Keratinocyte (primary cell): Measurements from ENCODE around the gene FBP1. TPM values are rescaled to one million over a fixed set of nuclear protein-coding genes. Genes with fewer than 3 reads are reported as not detected.
A peak's percentile ranks its signal among the peaks of the same experiment; 100 is the strongest.

ENCODE experiments used
- DNase-seq: peaks from one replicate; pipeline ENCODE4 v3.0.0-alpha.2; 2011; ENCODE audit warnings: low read depth, missing footprints, low spot score
- FAIRE-seq: peaks from 2 replicates; lab custom pipeline; 2011; peaks lifted over from hg19 to GRCh38; lab: Jason Lieb, UNC
- H2AFZ ChIP-seq: 2 replicates; pipeline ENCODE4 v1.6.0; 2012; ENCODE audit warnings: low read length, control low read depth, inconsistent platforms; ENCODE audit not compliant: control insufficient read depth
- H3K27ac ChIP-seq: 2 replicates; pipeline ENCODE4 v1.5.1; 2011; ENCODE audit warnings: low read length; ENCODE audit not compliant: control insufficient read depth, insufficient read depth
- H3K27me3 ChIP-seq: 3 replicates; pipeline ENCODE4 v1.6.0; 2011; ENCODE audit warnings: low read length; ENCODE audit not compliant: control insufficient read depth, insufficient read depth; ENCODE audit errors: extremely low read depth
- H3K36me3 ChIP-seq, 2 experiments: 2 replicates in 1 of 2; 3 replicates in 1 of 2; pipeline ENCODE4 v1.5.1; 2011; ENCODE audit warnings: low read length in 2 of 2, mild to moderate bottlenecking in 1 of 2; ENCODE audit not compliant: control insufficient read depth in 2 of 2, insufficient read depth in 2 of 2; ENCODE audit errors: extremely low read depth in 1 of 2
- H3K4me1 ChIP-seq: 3 replicates; pipeline ENCODE4 v1.5.1; 2011; ENCODE audit warnings: low read length; ENCODE audit not compliant: control insufficient read depth, insufficient read depth; ENCODE audit errors: extremely low read depth
- H3K4me2 ChIP-seq: 3 replicates; pipeline ENCODE4 v1.6.0; 2011; ENCODE audit warnings: low read depth, low read length; ENCODE audit not compliant: control insufficient read depth, insufficient read depth; ENCODE audit errors: extremely low read depth
- H3K4me3 ChIP-seq, 3 experiments: fragments of 200-600 bp in 1 of 3; sonication (generic) in 1 of 3; 2 replicates in 2 of 3; 3 replicates in 1 of 3; pipeline ENCODE4 v1.5.1; 2011 to 2016; ENCODE audit warnings: low read length in 3 of 3, mild to moderate bottlenecking in 3 of 3, control low read depth in 2 of 3, inconsistent platforms in 1 of 3, low read depth in 1 of 3, mixed read lengths in 1 of 3, mixed run types in 1 of 3, moderate library complexity in 1 of 3; ENCODE audit not compliant: control insufficient read depth in 2 of 3, insufficient read depth in 2 of 3; ENCODE audit errors: extremely low read depth in 1 of 3
- H3K79me2 ChIP-seq: 2 replicates; pipeline ENCODE4 v1.6.0; 2012; ENCODE audit warnings: low read length; ENCODE audit not compliant: control insufficient read depth, insufficient read depth
- H3K9ac ChIP-seq: 3 replicates; pipeline ENCODE4 v1.6.0; 2011; ENCODE audit warnings: low read length; ENCODE audit not compliant: control insufficient read depth, insufficient read depth; ENCODE audit errors: extremely low read depth
- H3K9me1 ChIP-seq: 3 replicates; pipeline ENCODE4 v1.6.0; 2011; ENCODE audit warnings: low read length; ENCODE audit not compliant: control insufficient read depth, insufficient read depth; ENCODE audit errors: extremely low read depth
- H3K9me3 ChIP-seq: 2 replicates; pipeline ENCODE4 v1.5.1; 2012; ENCODE audit warnings: low read depth, low read length; ENCODE audit not compliant: control insufficient read depth
- H4K20me1 ChIP-seq: 3 replicates; pipeline ENCODE4 v1.6.0; 2011; ENCODE audit warnings: low read length; ENCODE audit not compliant: control insufficient read depth, insufficient read depth; ENCODE audit errors: extremely low read depth
- CTCF ChIP-seq, 3 experiments: IDR thresholded peaks in 1 of 3; conservative IDR thresholded peaks in 1 of 3; optimal IDR thresholded peaks in 1 of 3; 2 replicates in 2 of 3; 3 replicates in 1 of 3; pipeline versions ENCODE3 to v1.5.1; 2011; ENCODE audit warnings: low read length in 3 of 3, mild to moderate bottlenecking in 3 of 3, moderate library complexity in 2 of 3, control low read depth in 1 of 3, inconsistent platforms in 1 of 3; ENCODE audit not compliant: insufficient read depth in 2 of 3; ENCODE audit errors: extremely low read depth in 1 of 3
- EZH2 ChIP-seq: IDR thresholded peaks from one replicate; pipeline ENCODE4 v1.6.1; 2012; ENCODE audit warnings: inconsistent platforms, mild to moderate bottlenecking, low read length, moderate library complexity
- dilution Hi-C: fragments of 300-500 bp; cut with MboI; formaldehyde crosslinking; loops from one replicate; pipeline ENCODE4 v1.7.0; 2020; ENCODE audit warnings: low sequenced_read_pairs; ENCODE audit not compliant: extremely low pct_ligation_motif_present
- polyA plus RNA-seq, 5 experiments: library from polyadenylated mRNA; depleted of rRNA in 3 of 5; stranded (reverse) in 3 of 5; stranded (forward) in 1 of 5; unstranded in 1 of 5; fragments of >200 nt; gene quantifications; 1 replicate in 1 of 5; 2 replicates in 3 of 5; 3 replicates in 1 of 5; pipeline versions ENCODE4 v1.2.1 to v1.2.3, GENCODE V29; 2011 to 2012; ENCODE audit warnings: missing spikeins in 2 of 5, low read depth in 1 of 5, low replicate concordance in 1 of 5

The FBP1 gene
- polyA plus RNA-seq, 1 donor (not counting 4 experiments of a cell fraction or from before 2014, with no cell fraction given): 0.16 TPM

DNA sequence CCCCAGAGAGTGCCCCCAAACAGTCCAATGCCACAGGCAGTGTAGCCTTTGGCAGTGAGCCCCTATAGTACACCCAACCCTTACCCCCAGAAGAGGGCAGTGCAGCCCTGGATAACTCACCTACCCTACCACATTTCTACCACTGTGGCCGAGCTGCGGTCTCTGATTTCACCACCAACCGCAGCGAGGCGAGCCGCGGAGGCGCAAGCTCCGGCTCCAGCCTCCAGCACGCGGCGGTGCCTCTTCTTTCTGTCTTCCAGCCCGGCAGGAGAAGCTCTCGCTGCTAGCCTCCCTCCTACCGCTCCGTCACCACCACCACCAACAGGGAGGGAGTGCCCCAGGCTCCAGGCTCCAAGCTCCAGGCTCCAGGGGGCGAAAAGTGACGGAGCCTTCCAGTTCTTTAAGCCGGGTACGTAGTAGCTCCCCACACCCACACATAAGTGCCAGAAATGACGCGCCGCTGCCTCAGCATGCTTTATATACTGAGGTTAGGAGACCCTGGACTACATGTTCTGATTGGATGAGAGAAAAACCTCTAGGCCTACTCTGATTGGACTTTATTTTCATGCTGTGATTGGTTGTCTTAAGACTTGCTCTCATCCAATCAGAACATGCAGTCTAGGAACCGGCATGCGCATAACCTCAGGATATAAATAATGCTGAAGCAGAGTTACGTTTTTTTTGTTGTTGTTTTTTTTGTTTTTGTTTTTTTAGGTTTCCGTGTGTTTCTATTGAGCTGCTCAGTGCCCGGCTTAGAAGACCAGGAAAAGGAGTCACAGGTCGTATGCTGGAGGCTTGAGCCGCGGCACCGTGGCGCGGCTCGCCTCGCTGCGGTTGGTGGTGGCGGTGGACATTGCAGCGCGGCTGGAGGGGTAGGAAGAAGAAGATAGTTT is 84.6 kb downstream of the FBP1 start, which contains the start of gene PCAT7:
Gene PCAT7 (plus strand): TSS at position 645 of the 893 bp plus-strand sequence.
- Histone ChIP-seq H3K27me3 (no peaks in the 10 kb centered on the region), H3K36me3 (no peaks in the 10 kb centered on the region), H3K79me2 (no peaks in the 10 kb centered on the region), H3K4me2 (no peak within 1 kb of the TSS), H3K9me3 (no peaks in the 10 kb centered on the region), H3K4me1 (no peaks in the 10 kb centered on the region), H3K9ac (peak within 1 kb of the TSS; percentile 22), H3K4me3 (peak within 1 kb of the TSS in 1 of 3 experiments; percentile 12), H3K9me1 (no peaks in the 10 kb centered on the region), H2AFZ (no peak within 1 kb of the TSS), H3K27ac (no peak within 1 kb of the TSS), H4K20me1 (no peaks in the 10 kb centered on the region)
- DNase-seq (no peak), FAIRE-seq (no peak)
- dilution Hi-C loops: no loop called here
- TF ChIP-seq EZH2: no peak
- peak; percentile 39 to 77 (median 62) for TF ChIP-seq CTCF (optimal IDR thresholded peaks at IDR 0.05 in 1 of 3, IDR thresholded peaks at IDR 0.05 in 1 of 3, conservative IDR thresholded peaks at IDR 0.05 in 1 of 3; ENCODE audit: extremely low read depth in 1 of 3, insufficient read depth in 2 of 3, low read length in 3 of 3)

- Histone ChIP-seq H3K4me2 (no peak overlapping the region), H3K4me1 (no peaks in the 10 kb centered on the region), H4K20me1 (no peaks in the 10 kb centered on the region), H3K27ac (no peak overlapping the region), H3K9ac (no peak overlapping the region), H3K4me3 (no peak overlapping the region), H2AFZ (no peak overlapping the region), H3K9me1 (no peaks in the 10 kb centered on the region), H3K27me3 (no peaks in the 10 kb centered on the region), H3K9me3 (no peaks in the 10 kb centered on the region), H3K36me3 (no peaks in the 10 kb centered on the region), H3K79me2 (no peaks in the 10 kb centered on the region)
- TF ChIP-seq CTCF (optimal IDR thresholded peaks at IDR 0.05 in 1 of 3, IDR thresholded peaks at IDR 0.05 in 1 of 3, conservative IDR thresholded peaks at IDR 0.05 in 1 of 3; ENCODE audit: extremely low read depth in 1 of 3, insufficient read depth in 2 of 3, low read length in 3 of 3) (no peak), EZH2 (no peak)
- no peak for DNase-seq
- dilution Hi-C loops: no loop called here
- FAIRE-seq: no peak
Measured at GRCh38 chr9:94554078-94554438, 85.3 kb downstream of the FBP1 start.

Other genes starting within 250 kb of the FBP1 start
- gene PCAT7, start 84.4 kb downstream of the FBP1 start, polyA plus RNA-seq: not detected in 3 replicates
- gene FBP2, start 45.7 kb downstream of the FBP1 start, polyA plus RNA-seq: not detected in 3 replicates
- 25.2 to 30.1 TPM (median 27.0 TPM) in 3 replicates for gene AOPEP, start 87.2 kb upstream of the FBP1 start, polyA plus RNA-seq